HG03066 (cell line): ENCODE measurements around the gene PGS1.

Experiments
- ATAC-seq: cut with Tn5 transposase; IDR thresholded peaks from one replicate; pipeline ENCODE4 v1.9.1; 2021; ENCODE audit warnings: low read depth; ENCODE audit not compliant: unreplicated experiment

The PGS1 gene

GRCh38 chr17:78466786-78467715 lies 88.6 kb downstream of the PGS1 start:
- ATAC-seq: no peak

- no peak for ATAC-seq
Observed at GRCh38 chr17:78468366-78468765, 89.9 kb downstream of the PGS1 start.

GRCh38 chr17:78469443-78469842 lies 91.0 kb downstream of the PGS1 start:
- ATAC-seq: no peak

GRCh38 chr17:78471635-78472034 lies 93.2 kb downstream of the PGS1 start:
- no peak for ATAC-seq

GRCh38 chr17:78472035-78472905 lies 93.8 kb downstream of the PGS1 start:
- no peak for ATAC-seq

GRCh38 chr17:78473951-78474613 lies 95.6 kb downstream of the PGS1 start:
- no peak for ATAC-seq
